Measurements from ENCODE around the gene FOXF2. TPM values are rescaled to one million over a fixed set of nuclear protein-coding genes. Genes with fewer than 3 reads are reported as not detected.

FOXF2 gene
- total RNA-seq, 1 donor from 2014 or later: 0.61 TPM

- Histone ChIP-seq H2AFZ (ENCODE audit: low read depth, low read length) (no peak overlapping the region), H3K4me2 (ENCODE audit: low read length) (no peak overlapping the region), H3K4me3 (ENCODE audit: insufficient read depth, low read depth, low read length) (no peak overlapping the region), H3K27ac (ENCODE audit: low read depth, low read length) (no peak overlapping the region), H3K27me3 (ENCODE audit: insufficient read depth, low read length) (no peaks in the 10 kb centered on the region), H4K20me1 (ENCODE audit: insufficient read depth, low read length) (no peaks in the 10 kb centered on the region), H3K36me3 (ENCODE audit: insufficient read depth, low read length) (no peaks in the 10 kb centered on the region), H3K79me2 (ENCODE audit: insufficient read depth, low read length) (no peaks in the 10 kb centered on the region), H3K4me1 (ENCODE audit: insufficient read depth, low read length) (no peaks in the 10 kb centered on the region), H3K9ac (ENCODE audit: low read length) (no peak overlapping the region), H3K9me3 (ENCODE audit: insufficient read depth, low read depth, low read length) (no peaks in the 10 kb centered on the region)
- no peak for FAIRE-seq
- H3K27me3 Mint-ChIP-seq (ENCODE audit: low read depth, unreplicated experiment): peaks cover 36% of the 10 kb centered on the region
- no peak for TF ChIP-seq CTCF (IDR thresholded peaks at IDR 0.05; ENCODE audit: insufficient read depth, low read depth, low read length)
- peaks cover 1% of the 10 kb centered on the region for H3K36me3 Mint-ChIP-seq (ENCODE audit: low read depth, unreplicated experiment)
- H3K27ac Mint-ChIP-seq (ENCODE audit: unreplicated experiment): no peak overlapping the region
- no peaks in the 10 kb centered on the region for H3K9me3 Mint-ChIP-seq (ENCODE audit: unreplicated experiment)
- no peak overlapping the region for H3K4me3 Mint-ChIP-seq (ENCODE audit: unreplicated experiment)
- no peaks in the 10 kb centered on the region for H3K4me1 Mint-ChIP-seq (ENCODE audit: low read depth, unreplicated experiment)
- DNase-seq (ENCODE audit: low read depth): no peak
Measured at GRCh38 chr6:1418471-1419191, 29.3 kb downstream of the FOXF2 start.

GRCh38 chr6:1420382-1420781 is 31.0 kb downstream of the FOXF2 start:
- H2AFZ ChIP-seq (ENCODE audit: low read depth, low read length): no peak overlapping the region
- H3K9me3 ChIP-seq (ENCODE audit: insufficient read depth, low read depth, low read length): no peaks in the 10 kb centered on the region
- H3K4me1 ChIP-seq (ENCODE audit: insufficient read depth, low read length): no peaks in the 10 kb centered on the region
- no peaks in the 10 kb centered on the region for H3K27me3 ChIP-seq (ENCODE audit: insufficient read depth, low read length)
- no peak overlapping the region for H3K4me2 ChIP-seq (ENCODE audit: low read length)
- Mint-ChIP-seq H3K27me3 (ENCODE audit: low read depth, unreplicated experiment) (peaks cover 27% of the 10 kb centered on the region), H3K36me3 (ENCODE audit: low read depth, unreplicated experiment) (peaks cover 1% of the 10 kb centered on the region), H3K4me1 (ENCODE audit: low read depth, unreplicated experiment) (peaks cover 2% of the 10 kb centered on the region), H3K27ac (ENCODE audit: unreplicated experiment) (no peak overlapping the region), H3K9me3 (ENCODE audit: unreplicated experiment) (no peaks in the 10 kb centered on the region), H3K4me3 (ENCODE audit: unreplicated experiment) (no peak overlapping the region)
- DNase-seq (ENCODE audit: low read depth): no peak
- no peaks in the 10 kb centered on the region for H4K20me1 ChIP-seq (ENCODE audit: insufficient read depth, low read length)
- TF ChIP-seq CTCF (IDR thresholded peaks at IDR 0.05; ENCODE audit: insufficient read depth, low read depth, low read length): no peak
- TF ChIP-seq EZH2 (IDR thresholded peaks at IDR 0.05; ENCODE audit: insufficient read depth, low read length): no peak
- H3K9ac ChIP-seq (ENCODE audit: low read length): no peak overlapping the region
- H3K36me3 ChIP-seq (ENCODE audit: insufficient read depth, low read length): no peaks in the 10 kb centered on the region
- H3K79me2 ChIP-seq (ENCODE audit: insufficient read depth, low read length): no peaks in the 10 kb centered on the region
- H3K27ac ChIP-seq (ENCODE audit: low read depth, low read length): no peak overlapping the region
- FAIRE-seq: no peak
- H3K4me3 ChIP-seq (ENCODE audit: insufficient read depth, low read depth, low read length): no peak overlapping the region

- Mint-ChIP-seq H3K4me1 (ENCODE audit: low read depth, unreplicated experiment) (peaks cover 2% of the 10 kb centered on the region), H3K27me3 (ENCODE audit: low read depth, unreplicated experiment) (peaks cover 30% of the 10 kb centered on the region), H3K9me3 (ENCODE audit: unreplicated experiment) (no peaks in the 10 kb centered on the region), H3K36me3 (ENCODE audit: low read depth, unreplicated experiment) (peaks cover 1% of the 10 kb centered on the region), H3K4me3 (ENCODE audit: unreplicated experiment) (no peak overlapping the region), H3K27ac (ENCODE audit: unreplicated experiment) (no peak overlapping the region)
- no peaks in the 10 kb centered on the region for H3K4me1 ChIP-seq (ENCODE audit: insufficient read depth, low read length)
- no peak overlapping the region for H3K4me2 ChIP-seq (ENCODE audit: low read length)
- TF ChIP-seq EZH2 (IDR thresholded peaks at IDR 0.05; ENCODE audit: insufficient read depth, low read length): no peak
- TF ChIP-seq CTCF (IDR thresholded peaks at IDR 0.05; ENCODE audit: insufficient read depth, low read depth, low read length): no peak
- no peak overlapping the region for H3K4me3 ChIP-seq (ENCODE audit: insufficient read depth, low read depth, low read length)
- FAIRE-seq (no peak), DNase-seq (ENCODE audit: low read depth) (no peak)
- peaks cover 4% of the 10 kb centered on the region for H3K27me3 ChIP-seq (ENCODE audit: insufficient read depth, low read length)
- H2AFZ ChIP-seq (ENCODE audit: low read depth, low read length): no peak overlapping the region
- no peak overlapping the region for H3K9ac ChIP-seq (ENCODE audit: low read length)
- no peaks in the 10 kb centered on the region for H3K36me3 ChIP-seq (ENCODE audit: insufficient read depth, low read length)
- no peaks in the 10 kb centered on the region for H3K9me3 ChIP-seq (ENCODE audit: insufficient read depth, low read depth, low read length)
- H3K79me2 ChIP-seq (ENCODE audit: insufficient read depth, low read length): no peaks in the 10 kb centered on the region
- H3K27ac ChIP-seq (ENCODE audit: low read depth, low read length): no peak overlapping the region
- no peaks in the 10 kb centered on the region for H4K20me1 ChIP-seq (ENCODE audit: insufficient read depth, low read length)
Measured at GRCh38 chr6:1422290-1422689, 32.9 kb downstream of the FOXF2 start.
